ENCODE results near the gene LBHD2. TPM values are rescaled to one million over a fixed set of nuclear protein-coding genes. Genes with fewer than 3 reads are reported as not detected.

LBHD2 gene
- total and polyA plus RNA-seq, 2 of the 13 experiments (the other 11 are each of a cell fraction or from before 2014, with no cell fraction given) = 0.67 to 1.00 TPM

GRCh38 chr14:103087343-103087835, 3.4 kb downstream of the LBHD2 start (continued):
- TF ChIP-seq MNT (IDR thresholded peaks at IDR 0.05) (no peak), ZNF362 (CRISPR knock-in tag; IDR thresholded peaks at IDR 0.05; ENCODE audit: borderline replicate concordance) (no peak), KLF6 (CRISPR knock-in tag; IDR thresholded peaks at IDR 0.05) (no peak), THAP9 (CRISPR knock-in tag; IDR thresholded peaks at IDR 0.05; ENCODE audit: borderline replicate concordance) (0 out of 2 replicates have a peak, but pooled peaks have one; percentile 32), ARNTL (CRISPR knock-in tag; IDR thresholded peaks at IDR 0.05) (no peak), ZNF225 (CRISPR knock-in tag; IDR thresholded peaks at IDR 0.05) (no peak), ZNF274 (CRISPR knock-in tag; IDR thresholded peaks at IDR 0.05) (no peak), SP2 (CRISPR knock-in tag; IDR thresholded peaks at IDR 0.05) (no peak), PHF21A (CRISPR knock-in tag; IDR thresholded peaks at IDR 0.05) (peak; percentile 43; the same call in 1 of the 2 replicates), ZNF354B (CRISPR knock-in tag; IDR thresholded peaks at IDR 0.05) (no peak), POLR2G (IDR thresholded peaks at IDR 0.05; ENCODE audit: low read depth, low read length) (no peak), ZNF772 (CRISPR knock-in tag; IDR thresholded peaks at IDR 0.05) (no peak), ZNF121 (CRISPR knock-in tag; IDR thresholded peaks at IDR 0.05) (peak; percentile 99), ZFP82 (CRISPR knock-in tag; IDR thresholded peaks at IDR 0.05; ENCODE audit: borderline replicate concordance) (no peak), ZNF431 (CRISPR knock-in tag; IDR thresholded peaks at IDR 0.05; ENCODE audit: borderline replicate concordance, low read depth) (0 out of 2 replicates have a peak, but pooled peaks have one; percentile 52), NFKBIZ (CRISPR knock-in tag; IDR thresholded peaks at IDR 0.05) (no peak), GFI1 (CRISPR knock-in tag; IDR thresholded peaks at IDR 0.05; ENCODE audit: borderline replicate concordance) (peak; percentile 45; the same call in 1 of the 2 replicates), HOXA3 (CRISPR knock-in tag; IDR thresholded peaks at IDR 0.05) (peak; percentile 49; the same call in 1 of the 2 replicates), DDIT3 (CRISPR knock-in tag; IDR thresholded peaks at IDR 0.05) (no peak), REL (CRISPR knock-in tag; conservative IDR thresholded peaks at IDR 0.05) (no peak), MIER3 (CRISPR knock-in tag; IDR thresholded peaks at IDR 0.05; ENCODE audit: borderline replicate concordance) (no peak), CBX2 (IDR thresholded peaks at IDR 0.05; ENCODE audit: low read depth, low read length) (no peak), CBX2 (CRISPR knock-in tag; IDR thresholded peaks at IDR 0.05; ENCODE audit: low read depth) (no peak), TRIM22 (IDR thresholded peaks at IDR 0.05) (no peak), ZNF740 (CRISPR knock-in tag; IDR thresholded peaks at IDR 0.05) (no peak)
